HS-27A (cell line): ENCODE results near the gene PPP1R9A.

ENCODE experiments used
- DNase-seq: peaks from one replicate; pipeline ENCODE4 v3.0.0-alpha.2; 2012; ENCODE audit warnings: low read depth, missing footprints

Gene PPP1R9A

GRCh38 chr7:94909179-94909466 is 1.7 kb downstream of the PPP1R9A start:
- no peak for DNase-seq

- DNase-seq, result no peak
Observed at GRCh38 chr7:94912085-94912484, 4.7 kb downstream of the PPP1R9A start.

GRCh38 chr7:94913391-94913790 is 6.0 kb downstream of the PPP1R9A start:
- no peak for DNase-seq

- no peak for DNase-seq
Observed at GRCh38 chr7:94921911-94922310, 14.5 kb downstream of the PPP1R9A start.

- no peak for DNase-seq
Observed at GRCh38 chr7:94922457-94922856, 15.1 kb downstream of the PPP1R9A start.

- DNase-seq, result no peak
Observed at GRCh38 chr7:94923412-94923811, 16.0 kb downstream of the PPP1R9A start.

- no peak for DNase-seq
Observed at GRCh38 chr7:94928168-94928707, 20.8 kb downstream of the PPP1R9A start.

GRCh38 chr7:94933256-94933990 is 26.0 kb downstream of the PPP1R9A start:
- no peak for DNase-seq

GRCh38 chr7:94939395-94939794 is 32.0 kb downstream of the PPP1R9A start:
- DNase-seq, result no peak

GRCh38 chr7:94940241-94940640 is 32.8 kb downstream of the PPP1R9A start:
- no peak for DNase-seq

- no peak for DNase-seq
Observed at GRCh38 chr7:94941844-94942632, 34.6 kb downstream of the PPP1R9A start.

- no peak for DNase-seq
Observed at GRCh38 chr7:94943134-94943533, 35.7 kb downstream of the PPP1R9A start.

GRCh38 chr7:94949532-94949931 is 42.1 kb downstream of the PPP1R9A start:
- DNase-seq, result no peak

- no peak for DNase-seq
Observed at GRCh38 chr7:94955807-94956206, 48.4 kb downstream of the PPP1R9A start.

GRCh38 chr7:94957061-94957460 is 49.7 kb downstream of the PPP1R9A start:
- DNase-seq, result no peak

- no peak for DNase-seq
Observed at GRCh38 chr7:94962661-94963060, 55.3 kb downstream of the PPP1R9A start.

- no peak for DNase-seq
Observed at GRCh38 chr7:94969434-94970084, 62.2 kb downstream of the PPP1R9A start.

GRCh38 chr7:94970085-94970576 is 62.7 kb downstream of the PPP1R9A start:
- no peak for DNase-seq

- DNase-seq, result no peak
Observed at GRCh38 chr7:94971051-94971867, 63.9 kb downstream of the PPP1R9A start.

GRCh38 chr7:94972296-94972695 is 64.9 kb downstream of the PPP1R9A start:
- no peak for DNase-seq

GRCh38 chr7:94973844-94974243 is 66.5 kb downstream of the PPP1R9A start:
- DNase-seq, result no peak

GRCh38 chr7:94974423-94974822 is 67.0 kb downstream of the PPP1R9A start:
- DNase-seq, result no peak
